HFFc6 (cell line): ENCODE data around the gene PITPNC1. TPM values are rescaled to one million over a fixed set of nuclear protein-coding genes. Genes with fewer than 3 reads are reported as not detected.

Experiments used
- DNase-seq: peaks from one replicate; pipeline ENCODE4 v3.0.0-alpha.2; 2018
- H3K27ac Mint-ChIP-seq: 2 replicates; pipeline ENCODE4 v1.8.0; 2020; ENCODE audit warnings: mild to moderate bottlenecking, mixed read lengths
- H3K27me3 Mint-ChIP-seq: 2 replicates; pipeline ENCODE4 v1.8.0; 2021; ENCODE audit warnings: mild to moderate bottlenecking, moderate library complexity, mixed read lengths; ENCODE audit not compliant: insufficient read depth
- H3K36me3 Mint-ChIP-seq: 2 replicates; pipeline ENCODE4 v1.8.0; 2021; ENCODE audit warnings: low read depth, mixed read lengths
- H3K4me1 Mint-ChIP-seq: 2 replicates; pipeline ENCODE4 v1.8.0; 2020; ENCODE audit warnings: low read depth, mixed read lengths
- H3K4me3 Mint-ChIP-seq: 2 replicates; pipeline ENCODE4 v1.8.0; 2020; ENCODE audit warnings: mild to moderate bottlenecking, moderate library complexity, mixed read lengths
- H3K9me3 Mint-ChIP-seq: 2 replicates; pipeline ENCODE4 v1.8.0; 2020; ENCODE audit warnings: mild to moderate bottlenecking, mixed read lengths
- total RNA-seq, 6 experiments: library from RNA; stranded (reverse); fragmentation: NEBNext Ultra II Directional; extraction: Animal tissue kit (Norgen Biotek cat#: 25700); gene quantifications; 2 replicates in 1 of 6; 3 replicates in 5 of 6; pipeline ENCODE4 v1.2.3, GENCODE V29; 2021
- TF ChIP-seq, protein P1 (sequence below): fragments of 200-600 bp; sonication (generic); IDR thresholded peaks from 2 replicates; pipeline ENCODE4 v1.5.0; 2021; ENCODE audit warnings: antibody characterized with exemption, mild to moderate bottlenecking

PITPNC1 gene
- total RNA-seq, 6 experiments from 2014 or later: 6.9 to 11.1 (median 7.7) TPM

DNA sequence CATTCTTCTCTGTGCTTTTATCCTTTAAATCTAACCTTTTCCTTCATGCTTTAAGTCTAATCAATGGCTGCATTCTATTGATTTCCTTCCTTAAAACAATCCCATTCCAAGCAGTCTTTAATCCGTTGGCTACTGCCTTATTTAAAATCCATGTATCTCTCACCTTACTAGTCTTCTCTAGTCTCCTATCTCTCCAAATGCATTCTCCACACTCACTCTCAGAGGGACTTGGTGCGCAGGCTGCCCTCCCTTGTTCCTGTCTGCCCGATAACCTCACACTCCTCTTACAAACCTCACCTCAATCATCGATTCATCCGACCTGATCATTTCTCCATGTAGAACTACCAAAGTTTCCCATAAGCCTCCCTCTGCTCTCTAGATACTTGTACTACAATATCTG lies 33.8 kb upstream of the PITPNC1 start:
- H3K9me3 Mint-ChIP-seq: no peaks in the 10 kb centered on the region
- no peak overlapping the region for H3K27ac Mint-ChIP-seq
- no peak for DNase-seq
- no peak overlapping the region for H3K4me3 Mint-ChIP-seq
- H3K4me1 Mint-ChIP-seq: peaks cover 31% of the 10 kb centered on the region
- peaks cover 62% of the 10 kb centered on the region for H3K36me3 Mint-ChIP-seq
- TF ChIP-seq, protein P1, sequence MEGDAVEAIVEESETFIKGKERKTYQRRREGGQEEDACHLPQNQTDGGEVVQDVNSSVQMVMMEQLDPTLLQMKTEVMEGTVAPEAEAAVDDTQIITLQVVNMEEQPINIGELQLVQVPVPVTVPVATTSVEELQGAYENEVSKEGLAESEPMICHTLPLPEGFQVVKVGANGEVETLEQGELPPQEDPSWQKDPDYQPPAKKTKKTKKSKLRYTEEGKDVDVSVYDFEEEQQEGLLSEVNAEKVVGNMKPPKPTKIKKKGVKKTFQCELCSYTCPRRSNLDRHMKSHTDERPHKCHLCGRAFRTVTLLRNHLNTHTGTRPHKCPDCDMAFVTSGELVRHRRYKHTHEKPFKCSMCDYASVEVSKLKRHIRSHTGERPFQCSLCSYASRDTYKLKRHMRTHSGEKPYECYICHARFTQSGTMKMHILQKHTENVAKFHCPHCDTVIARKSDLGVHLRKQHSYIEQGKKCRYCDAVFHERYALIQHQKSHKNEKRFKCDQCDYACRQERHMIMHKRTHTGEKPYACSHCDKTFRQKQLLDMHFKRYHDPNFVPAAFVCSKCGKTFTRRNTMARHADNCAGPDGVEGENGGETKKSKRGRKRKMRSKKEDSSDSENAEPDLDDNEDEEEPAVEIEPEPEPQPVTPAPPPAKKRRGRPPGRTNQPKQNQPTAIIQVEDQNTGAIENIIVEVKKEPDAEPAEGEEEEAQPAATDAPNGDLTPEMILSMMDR: no peak
- no peaks in the 10 kb centered on the region; the same call in 1 of the 2 replicates for H3K27me3 Mint-ChIP-seq

DNA sequence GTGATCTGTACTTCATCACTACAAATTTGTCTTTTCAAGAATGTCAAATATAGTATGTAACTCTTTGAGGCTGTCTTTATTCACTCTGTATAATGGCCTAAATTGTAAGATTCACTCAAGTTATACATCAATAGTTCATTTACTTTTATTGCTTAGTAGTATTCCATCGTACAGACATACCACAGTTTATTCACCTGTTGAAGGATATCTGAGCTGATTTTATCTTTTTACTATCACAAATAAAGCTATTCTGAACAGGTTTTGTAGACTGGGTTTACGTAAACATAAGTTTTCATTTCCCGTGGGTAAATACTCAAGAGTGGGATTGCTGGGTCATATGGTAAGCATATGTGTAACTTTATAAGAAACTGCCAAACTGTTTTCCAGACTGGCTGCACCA lies 29.3 kb upstream of the PITPNC1 start:
- H3K4me1 Mint-ChIP-seq: no peaks in the 10 kb centered on the region
- H3K27me3 Mint-ChIP-seq: no peaks in the 10 kb centered on the region; the same call in 1 of the 2 replicates
- peaks cover 45% of the 10 kb centered on the region for H3K36me3 Mint-ChIP-seq
- TF ChIP-seq, protein P1: no peak
- no peak overlapping the region for H3K27ac Mint-ChIP-seq
- DNase-seq: no peak
- no peaks in the 10 kb centered on the region for H3K9me3 Mint-ChIP-seq
- no peak overlapping the region for H3K4me3 Mint-ChIP-seq

DNA sequence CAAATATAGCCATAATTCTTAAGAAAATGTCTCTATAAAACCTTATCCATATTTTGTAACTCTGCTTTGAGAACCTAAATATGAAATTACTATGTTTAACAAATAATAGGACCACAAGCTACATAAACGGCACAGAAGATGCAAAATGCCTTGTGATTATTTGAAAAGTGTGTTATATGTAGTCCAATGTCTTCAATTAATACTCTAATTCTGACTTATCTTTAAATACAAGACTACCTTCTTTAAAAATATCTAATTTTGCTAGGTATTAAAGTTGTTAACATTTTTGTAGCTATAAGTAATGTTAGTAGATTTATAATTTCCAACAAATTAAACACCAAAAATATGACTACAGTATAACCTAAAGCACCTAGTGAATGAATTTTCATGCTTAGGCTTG lies 27.7 kb upstream of the PITPNC1 start:
- Mint-ChIP-seq H3K9me3 (no peaks in the 10 kb centered on the region), H3K27ac (no peak overlapping the region), H3K4me1 (no peaks in the 10 kb centered on the region), H3K27me3 (no peaks in the 10 kb centered on the region), H3K36me3 (peaks cover 42% of the 10 kb centered on the region), H3K4me3 (no peak overlapping the region)
- TF ChIP-seq, protein P1: no peak
- no peak for DNase-seq

DNA sequence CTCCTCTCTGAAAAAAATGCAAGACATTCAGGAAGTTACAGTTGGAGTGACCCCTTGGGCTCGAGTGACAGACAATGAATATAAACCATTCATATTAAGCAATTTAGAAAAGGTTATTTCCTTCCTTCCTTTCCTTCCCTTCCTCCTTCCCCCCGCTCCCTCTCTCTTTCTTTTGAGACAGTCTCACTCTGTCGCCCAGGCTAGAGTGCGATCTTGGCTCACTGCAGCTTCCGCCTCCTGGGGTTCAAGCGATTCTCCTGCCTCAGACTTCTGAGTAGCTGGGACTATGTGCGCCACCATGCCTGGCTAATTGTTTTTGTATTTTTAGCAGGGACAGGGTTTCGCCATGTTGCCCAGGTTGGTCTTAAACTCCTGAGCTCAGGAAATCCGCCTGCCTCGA lies 23.9 kb upstream of the PITPNC1 start:
- no peaks in the 10 kb centered on the region for H3K27me3 Mint-ChIP-seq
- H3K4me1 Mint-ChIP-seq: no peaks in the 10 kb centered on the region
- no peaks in the 10 kb centered on the region for H3K9me3 Mint-ChIP-seq
- no peak overlapping the region for H3K27ac Mint-ChIP-seq
- TF ChIP-seq, protein P1: no peak
- no peak overlapping the region for H3K4me3 Mint-ChIP-seq
- no peak for DNase-seq
- peaks cover 35% of the 10 kb centered on the region for H3K36me3 Mint-ChIP-seq

DNA sequence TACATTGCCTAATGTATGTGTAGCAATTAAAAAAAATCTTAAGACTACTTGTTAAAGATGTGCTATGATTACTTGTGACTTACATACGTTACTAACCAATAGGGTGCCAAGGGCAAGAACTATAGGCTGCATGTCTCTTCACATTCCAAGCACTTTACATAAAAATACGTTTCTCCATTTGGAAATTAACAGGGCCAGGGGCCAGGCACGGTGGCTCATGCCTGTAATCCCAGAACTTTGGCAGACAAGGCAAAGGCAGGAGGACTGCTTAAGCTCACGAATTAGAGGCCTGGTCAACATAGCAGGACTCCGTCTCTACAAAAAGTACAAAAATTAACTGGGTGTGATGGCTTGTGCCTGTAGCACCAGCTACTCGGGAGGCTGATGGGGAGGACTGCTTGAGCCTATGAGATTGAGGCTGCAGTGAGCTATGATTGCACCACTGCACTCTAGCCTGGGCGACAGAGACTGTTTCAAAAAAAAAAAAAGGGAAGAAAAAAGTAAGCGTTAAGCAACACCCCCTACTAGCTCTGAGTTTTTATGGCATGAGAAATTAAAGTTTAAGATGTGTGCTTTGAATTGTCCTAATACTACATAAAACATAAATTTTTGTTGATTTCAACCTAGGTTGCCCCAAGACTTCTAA lies 23.0 kb upstream of the PITPNC1 start:
- peaks cover 7% of the 10 kb centered on the region for H3K4me1 Mint-ChIP-seq
- H3K9me3 Mint-ChIP-seq: no peaks in the 10 kb centered on the region
- no peak overlapping the region for H3K4me3 Mint-ChIP-seq
- no peak for DNase-seq
- no peaks in the 10 kb centered on the region for H3K27me3 Mint-ChIP-seq
- H3K36me3 Mint-ChIP-seq: peaks cover 35% of the 10 kb centered on the region
- H3K27ac Mint-ChIP-seq: peak overlapping the region; percentile 24; the same call in 1 of the 2 replicates
- TF ChIP-seq, protein P1: no peak
